NCI-H82 treated with DMSO at 0.1 percent for 48 hours (cell line): ENCODE results near the gene KRIT1.

Source experiments
- DNase-seq: peaks from one replicate; lab custom pipeline; 2025; ENCODE audit not compliant: unreplicated experiment; lab: John Stamatoyannopoulos, UW

The KRIT1 gene

DNA sequence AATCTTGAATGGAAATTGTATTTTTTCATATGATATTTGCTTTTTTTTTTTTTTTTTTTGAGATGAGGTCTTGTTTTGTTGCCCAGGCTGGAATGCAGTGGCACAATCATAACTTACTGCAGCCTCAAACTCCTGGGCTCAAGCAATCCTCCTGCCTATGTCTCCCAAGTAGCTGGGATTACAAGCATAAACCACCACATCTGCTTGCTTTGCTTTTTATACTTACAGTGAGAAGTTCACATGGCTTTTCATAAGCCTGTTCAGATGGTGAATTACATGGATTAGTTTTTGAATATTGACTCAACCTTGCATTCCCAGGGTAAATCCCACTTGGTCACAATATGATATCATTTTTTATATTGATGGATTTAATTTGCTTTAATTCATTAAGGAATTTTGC is 88.7 kb downstream of the KRIT1 start:
- DNase-seq = peak; percentile 44

GRCh38 chr7:92155108-92155739 is 90.5 kb downstream of the KRIT1 start:
- no peak for DNase-seq

GRCh38 chr7:92150450-92151017 is 95.2 kb downstream of the KRIT1 start:
- DNase-seq = no peak

DNA sequence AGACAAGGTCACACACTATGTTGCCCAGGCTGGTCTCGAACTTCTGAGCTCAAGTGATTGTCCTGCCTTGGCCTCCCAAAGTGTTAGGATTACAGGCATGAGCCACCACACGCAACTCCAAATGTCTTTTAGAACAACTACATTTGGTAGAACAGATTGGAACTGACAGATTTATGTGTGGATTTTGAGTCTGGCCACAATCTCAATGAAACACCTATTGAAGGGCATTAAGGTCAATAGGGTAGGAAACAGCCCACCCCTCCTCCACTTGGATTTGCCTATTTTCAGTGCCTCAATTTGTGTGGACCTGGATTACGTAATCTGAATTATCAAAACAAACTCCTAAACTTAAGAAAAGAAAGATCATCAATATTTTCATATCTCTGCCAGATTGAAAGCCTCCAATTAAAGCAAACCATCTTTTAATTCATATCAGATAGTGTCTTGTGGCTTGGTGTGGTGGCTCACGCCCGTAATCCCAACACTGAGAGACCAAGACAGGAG is 95.9 kb downstream of the KRIT1 start:
- DNase-seq = no peak
